ENCODE results near the gene ERGIC3. TPM values are rescaled to one million over a fixed set of nuclear protein-coding genes. Genes with fewer than 3 reads are reported as not detected.

ERGIC3 gene
- total and polyA plus RNA-seq, 11 donors: 69.8 to 152 (median 101) TPM

- DNase-seq (no peak), ATAC-seq (no peak)
- TF ChIP-seq CTCF (IDR thresholded peaks at IDR 0.05): no peak
- TF ChIP-seq POLR2A (IDR thresholded peaks at IDR 0.05): no peak
- H3K9me3 ChIP-seq: no peaks in the 10 kb centered on the region
- 77 to 88% (median 85%) methylated on average over 1 to 10 of the region's 10 CpGs for WGBS, 4 donors
- H3K36me3 ChIP-seq: peaks cover 0 to 11% (median 3%) of the 10 kb centered on the region in 9 donors
- intact Hi-C loops (cut with DNase I): no loop called here
- H3K4me3 ChIP-seq: no peak overlapping the region
- no peaks in the 10 kb centered on the region for H3K27me3 ChIP-seq
- H3K4me1 ChIP-seq: no peaks in the 10 kb centered on the region
- no peak overlapping the region for H3K27ac ChIP-seq
Measured at GRCh38 chr20:35562541-35563110, 20.7 kb downstream of the ERGIC3 start.

- no peaks in the 10 kb centered on the region for H3K4me1 ChIP-seq
- TF ChIP-seq CTCF (IDR thresholded peaks at IDR 0.05) (no peak), POLR2A (IDR thresholded peaks at IDR 0.05) (no peak)
- no peaks in the 10 kb centered on the region for H3K9me3 ChIP-seq
- no peaks in the 10 kb centered on the region for H3K27me3 ChIP-seq
- no peak overlapping the region for H3K4me3 ChIP-seq
- no peak for DNase-seq
- peaks cover 0 to 3% (median 0%) of the 10 kb centered on the region in 9 donors for H3K36me3 ChIP-seq
- no peak overlapping the region for H3K27ac ChIP-seq
- intact Hi-C loops (cut with DNase I): no loop called here
- no peak for ATAC-seq
- WGBS, 4 donors: 90 to 93% (median 92%) methylated on average over 10 of the region's 10 CpGs
Measured at GRCh38 chr20:35563834-35564233, 22.0 kb downstream of the ERGIC3 start.

- Histone ChIP-seq H3K4me1 (no peaks in the 10 kb centered on the region), H3K9me3 (no peaks in the 10 kb centered on the region), H3K27ac (no peak overlapping the region), H3K27me3 (no peaks in the 10 kb centered on the region), H3K4me3 (no peak overlapping the region), H3K36me3 (no peaks in the 10 kb centered on the region)
- ATAC-seq: no peak
- intact Hi-C loops (cut with DNase I): no loop called here
- DNase-seq: no peak
- WGBS, 4 donors: 89 to 98% (median 95%) methylated on average over 7 of the region's 7 CpGs
- no peak for TF ChIP-seq CTCF (IDR thresholded peaks at IDR 0.05)
- no peak for TF ChIP-seq POLR2A (IDR thresholded peaks at IDR 0.05)
Measured at GRCh38 chr20:35564905-35565304, 23.0 kb downstream of the ERGIC3 start.

- WGBS, 4 donors: 21 to 30% (median 28%) methylated on average over 2 of the region's 2 CpGs
- TF ChIP-seq CTCF (IDR thresholded peaks at IDR 0.05) (no peak), POLR2A (IDR thresholded peaks at IDR 0.05) (no peak)
- Histone ChIP-seq H3K36me3 (no peaks in the 10 kb centered on the region), H3K4me3 (no peak overlapping the region), H3K27ac (no peak overlapping the region), H3K9me3 (peaks cover 0 to 12% (median 6%) of the 10 kb centered on the region in 12 donors), H3K27me3 (no peaks in the 10 kb centered on the region), H3K4me1 (no peaks in the 10 kb centered on the region)
- ATAC-seq (no peak), DNase-seq (no peak)
- intact Hi-C loops (cut with DNase I): no loop called here
Measured at GRCh38 chr20:35568645-35569044, 26.8 kb downstream of the ERGIC3 start.

All from heart left ventricle (tissue), 16 donors.